SK-N-SH (cell line): ENCODE data around the gene IL17D.

ENCODE experiments used
- CHD2 ChIP-seq: fragments of 150-350 bp; IDR thresholded peaks from 2 replicates; pipeline ENCODE4 v1.6.1; 2018; ENCODE audit warnings: low read length; ENCODE audit not compliant: partially characterized antibody
- TF ChIP-seq, protein P1 (sequence below): fragments of 200-600 bp; sonication (generic); IDR thresholded peaks from 2 replicates; pipeline ENCODE4 v1.6.1; 2017; ENCODE audit warnings: antibody characterized with exemption, mild to moderate bottlenecking, moderate library complexity
- TF ChIP-seq, protein P2 (sequence below): IDR thresholded peaks from 2 replicates; pipeline ENCODE4 v1.6.1; 2012; ENCODE audit warnings: mild to moderate bottlenecking, low read depth, low read length, moderate library complexity

DNA sequence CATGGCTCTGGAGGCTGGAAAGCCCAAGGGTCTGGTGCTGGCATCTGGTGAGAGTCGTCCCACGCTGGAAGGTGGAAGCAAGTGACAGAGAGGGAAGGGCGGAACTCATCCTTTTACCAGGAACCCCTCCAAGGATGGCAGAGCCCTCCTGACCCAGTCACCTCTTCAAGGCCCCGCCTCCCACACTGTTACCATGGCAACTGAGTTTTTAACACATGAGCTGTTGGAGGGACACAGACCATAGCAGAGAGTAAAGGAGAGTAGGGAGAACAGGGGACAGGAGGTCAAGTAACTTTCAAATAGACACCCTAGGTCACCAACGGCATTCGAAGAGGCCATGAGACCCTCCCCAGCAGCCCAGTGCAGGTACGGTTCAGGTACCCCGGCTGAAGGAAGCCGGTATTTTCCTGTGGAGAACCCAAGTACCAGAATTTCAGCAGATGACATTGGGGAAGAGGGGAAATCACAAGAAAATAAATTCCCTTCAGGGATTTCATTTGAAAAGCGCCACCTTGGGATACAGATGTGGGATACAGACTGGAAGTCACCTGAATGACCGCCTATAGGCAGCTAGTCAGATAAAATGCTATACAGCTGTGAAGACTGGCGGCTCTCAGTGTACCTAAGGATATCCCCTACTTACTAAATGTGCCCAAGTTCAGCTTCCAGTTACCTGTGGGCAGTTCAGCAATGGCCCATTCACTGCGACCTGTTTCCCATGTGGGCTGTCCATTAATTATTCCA lies 8.0 kb downstream of the IL17D start:
- TF ChIP-seq, protein P1, sequence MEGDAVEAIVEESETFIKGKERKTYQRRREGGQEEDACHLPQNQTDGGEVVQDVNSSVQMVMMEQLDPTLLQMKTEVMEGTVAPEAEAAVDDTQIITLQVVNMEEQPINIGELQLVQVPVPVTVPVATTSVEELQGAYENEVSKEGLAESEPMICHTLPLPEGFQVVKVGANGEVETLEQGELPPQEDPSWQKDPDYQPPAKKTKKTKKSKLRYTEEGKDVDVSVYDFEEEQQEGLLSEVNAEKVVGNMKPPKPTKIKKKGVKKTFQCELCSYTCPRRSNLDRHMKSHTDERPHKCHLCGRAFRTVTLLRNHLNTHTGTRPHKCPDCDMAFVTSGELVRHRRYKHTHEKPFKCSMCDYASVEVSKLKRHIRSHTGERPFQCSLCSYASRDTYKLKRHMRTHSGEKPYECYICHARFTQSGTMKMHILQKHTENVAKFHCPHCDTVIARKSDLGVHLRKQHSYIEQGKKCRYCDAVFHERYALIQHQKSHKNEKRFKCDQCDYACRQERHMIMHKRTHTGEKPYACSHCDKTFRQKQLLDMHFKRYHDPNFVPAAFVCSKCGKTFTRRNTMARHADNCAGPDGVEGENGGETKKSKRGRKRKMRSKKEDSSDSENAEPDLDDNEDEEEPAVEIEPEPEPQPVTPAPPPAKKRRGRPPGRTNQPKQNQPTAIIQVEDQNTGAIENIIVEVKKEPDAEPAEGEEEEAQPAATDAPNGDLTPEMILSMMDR: no peak
- TF ChIP-seq CHD2: no peak
- TF ChIP-seq, protein P2, sequence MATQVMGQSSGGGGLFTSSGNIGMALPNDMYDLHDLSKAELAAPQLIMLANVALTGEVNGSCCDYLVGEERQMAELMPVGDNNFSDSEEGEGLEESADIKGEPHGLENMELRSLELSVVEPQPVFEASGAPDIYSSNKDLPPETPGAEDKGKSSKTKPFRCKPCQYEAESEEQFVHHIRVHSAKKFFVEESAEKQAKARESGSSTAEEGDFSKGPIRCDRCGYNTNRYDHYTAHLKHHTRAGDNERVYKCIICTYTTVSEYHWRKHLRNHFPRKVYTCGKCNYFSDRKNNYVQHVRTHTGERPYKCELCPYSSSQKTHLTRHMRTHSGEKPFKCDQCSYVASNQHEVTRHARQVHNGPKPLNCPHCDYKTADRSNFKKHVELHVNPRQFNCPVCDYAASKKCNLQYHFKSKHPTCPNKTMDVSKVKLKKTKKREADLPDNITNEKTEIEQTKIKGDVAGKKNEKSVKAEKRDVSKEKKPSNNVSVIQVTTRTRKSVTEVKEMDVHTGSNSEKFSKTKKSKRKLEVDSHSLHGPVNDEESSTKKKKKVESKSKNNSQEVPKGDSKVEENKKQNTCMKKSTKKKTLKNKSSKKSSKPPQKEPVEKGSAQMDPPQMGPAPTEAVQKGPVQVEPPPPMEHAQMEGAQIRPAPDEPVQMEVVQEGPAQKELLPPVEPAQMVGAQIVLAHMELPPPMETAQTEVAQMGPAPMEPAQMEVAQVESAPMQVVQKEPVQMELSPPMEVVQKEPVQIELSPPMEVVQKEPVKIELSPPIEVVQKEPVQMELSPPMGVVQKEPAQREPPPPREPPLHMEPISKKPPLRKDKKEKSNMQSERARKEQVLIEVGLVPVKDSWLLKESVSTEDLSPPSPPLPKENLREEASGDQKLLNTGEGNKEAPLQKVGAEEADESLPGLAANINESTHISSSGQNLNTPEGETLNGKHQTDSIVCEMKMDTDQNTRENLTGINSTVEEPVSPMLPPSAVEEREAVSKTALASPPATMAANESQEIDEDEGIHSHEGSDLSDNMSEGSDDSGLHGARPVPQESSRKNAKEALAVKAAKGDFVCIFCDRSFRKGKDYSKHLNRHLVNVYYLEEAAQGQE: no peak
